H54 (cell line): ENCODE results near the gene HOXB6.

Source experiments
- DNase-seq: peaks from one replicate; pipeline ENCODE4 v3.0.0; 2011; ENCODE audit warnings: low spot score, mixed read lengths; ENCODE audit not compliant: insufficient read length
- FAIRE-seq: peaks from 3 replicates; lab custom pipeline; 2011; peaks lifted over from hg19 to GRCh38; lab: Jason Lieb, UNC
- POLR2A ChIP-seq: IDR thresholded peaks from 2 replicates; pipeline ENCODE4 v1.6.1; 2011; ENCODE audit warnings: low read depth, mild to moderate bottlenecking, low read length

Gene HOXB6

GRCh38 chr17:48621410-48622392 is 16.9 kb upstream of the HOXB6 start:
- FAIRE-seq, result no peak
- TF ChIP-seq POLR2A, result no peak
- no peak for DNase-seq

- no peak for TF ChIP-seq POLR2A
- FAIRE-seq (no peak), DNase-seq (no peak)
Observed at GRCh38 chr17:48620461-48621139, 15.8 kb upstream of the HOXB6 start.

- FAIRE-seq, result no peak
- TF ChIP-seq POLR2A, result no peak
- no peak for DNase-seq
Observed at GRCh38 chr17:48619826-48620449, 15.2 kb upstream of the HOXB6 start.

GRCh38 chr17:48618256-48618896 is 13.6 kb upstream of the HOXB6 start:
- no peak for TF ChIP-seq POLR2A
- peak; percentile 97 for DNase-seq
- no peak for FAIRE-seq

GRCh38 chr17:48617471-48618255 is 12.9 kb upstream of the HOXB6 start:
- no peak for TF ChIP-seq POLR2A
- FAIRE-seq (no peak), DNase-seq (no peak)

- TF ChIP-seq POLR2A, result no peak
- FAIRE-seq, result no peak
- DNase-seq, result no peak
Observed at GRCh38 chr17:48616717-48617470, 12.1 kb upstream of the HOXB6 start.

GRCh38 chr17:48615963-48616716 is 11.4 kb upstream of the HOXB6 start:
- FAIRE-seq (no peak), DNase-seq (no peak)
- TF ChIP-seq POLR2A, result no peak

- no peak for TF ChIP-seq POLR2A
- DNase-seq (no peak), FAIRE-seq (no peak)
Observed at GRCh38 chr17:48615047-48615962, 10.5 kb upstream of the HOXB6 start, which contains the start of gene HOXB8. HOXB8 (minus strand) TSS chr17:48615292; CDS start chr17:48614704, 588 bp downstream.

- DNase-seq (no peak), FAIRE-seq (no peak)
- TF ChIP-seq POLR2A, result no peak
Observed at GRCh38 chr17:48613862-48614694, 9.3 kb upstream of the HOXB6 start.
